IMR-90 (cell line): Measurements from ENCODE around the gene IFT57. TPM values are rescaled to one million over a fixed set of nuclear protein-coding genes. Genes with fewer than 3 reads are reported as not detected.

Experiments used
- ATAC-seq: fragments of 200-7000 bp; cut with Tn5 transposase; 2 replicates; pipeline ENCODE4 v1.9.1; 2020; ENCODE audit warnings: low read depth, mild to moderate bottlenecking, moderate library complexity
- BruUV-seq: library from RNA; stranded (reverse); fragments of 400-500 nt; replicated peaks from 2 replicates; lab custom pipeline; 2021; lab: Mats Ljungman, UMichigan
- CTCF ChIA-PET: fragments of 300-600 bp; formaldehyde crosslinking; extraction: SDS; loops from one replicate; lab custom pipeline; 2021; ENCODE audit warnings: antibody characterized with exemption; lab: Yijun Ruan, JAX
- POLR2A ChIA-PET: fragments of 300-600 bp; sonication (Branson Sonifier 250); formaldehyde crosslinking; loops from one replicate; lab custom pipeline; 2022; ENCODE audit warnings: antibody characterized with exemption; ENCODE audit not compliant: unreplicated experiment; lab: Charles Lee
- DNase-seq: peaks from one replicate; pipeline ENCODE4 v3.0.0; 2013
- H2AFZ ChIP-seq: replicated peaks from 2 replicates; pipeline ENCODE3; 2013; ENCODE audit warnings: low read length, mild to moderate bottlenecking; ENCODE audit not compliant: poor library complexity
- H2AK5ac ChIP-seq: 2 replicates; pipeline ENCODE4 v1.6.1; 2013; ENCODE audit warnings: low read depth, low read length, inconsistent platforms
- H2AK9ac ChIP-seq: replicated peaks from 2 replicates; pipeline ENCODE3; 2013; ENCODE audit warnings: mild to moderate bottlenecking, low read depth, low read length, moderate library complexity; ENCODE audit not compliant: poor library complexity
- H2BK120ac ChIP-seq: 2 replicates; pipeline ENCODE4 v1.6.1; 2013; ENCODE audit warnings: low read depth, low read length, inconsistent platforms
- H2BK15ac ChIP-seq: 3 replicates; pipeline ENCODE4 v1.6.1; 2013; ENCODE audit warnings: low read depth, low read length, inconsistent platforms
- H2BK20ac ChIP-seq: 2 replicates; pipeline ENCODE4 v1.6.1; 2013; ENCODE audit warnings: low read depth, mild to moderate bottlenecking, inconsistent platforms, low read length, moderate library complexity
- H2BK5ac ChIP-seq: 2 replicates; pipeline ENCODE4 v1.6.1; 2013; ENCODE audit warnings: mild to moderate bottlenecking, low read depth, low read length, inconsistent platforms; ENCODE audit not compliant: poor library complexity, severe bottlenecking
- H3K14ac ChIP-seq: replicated peaks from 2 replicates; pipeline ENCODE4 v1.6.1; 2013; ENCODE audit warnings: low read depth, low read length, inconsistent platforms
- H3K18ac ChIP-seq: 2 replicates; pipeline ENCODE4 v1.6.1; 2013; ENCODE audit warnings: low read depth, low read length, control low read depth
- H3K23ac ChIP-seq: 2 replicates; pipeline ENCODE4 v1.6.1; 2013; ENCODE audit warnings: low read depth, low read length, inconsistent platforms
- H3K27ac ChIP-seq: 2 replicates; pipeline ENCODE4 v1.5.1; 2013; ENCODE audit warnings: mild to moderate bottlenecking, control low read depth, low read length; ENCODE audit not compliant: insufficient read depth
- H3K27me3 ChIP-seq: 2 replicates; pipeline ENCODE4 v1.6.1; 2013; ENCODE audit warnings: low read length; ENCODE audit not compliant: control insufficient read depth, insufficient read depth
- H3K36me3 ChIP-seq: 2 replicates; pipeline ENCODE4 v1.6.1; 2013; ENCODE audit warnings: low read length, mixed read lengths; ENCODE audit not compliant: control insufficient read depth, insufficient read depth
- H3K4ac ChIP-seq: 2 replicates; pipeline ENCODE4 v1.6.1; 2013; ENCODE audit warnings: low read depth, low read length, inconsistent platforms
- H3K4me1 ChIP-seq: 2 replicates; pipeline ENCODE4 v1.6.1; 2013; ENCODE audit warnings: low read length, mixed read lengths; ENCODE audit not compliant: control insufficient read depth, insufficient read depth
- H3K4me2 ChIP-seq: 2 replicates; pipeline ENCODE4 v1.6.1; 2013; ENCODE audit warnings: low read depth, mild to moderate bottlenecking, control low read depth, low read length, moderate library complexity
- H3K4me3 ChIP-seq: 2 replicates; pipeline ENCODE4 v1.5.1; 2013; ENCODE audit warnings: low read depth, mild to moderate bottlenecking, control low read depth, low read length, moderate library complexity; ENCODE audit not compliant: insufficient read depth
- H3K56ac ChIP-seq: 2 replicates; pipeline ENCODE4 v1.6.1; 2013; ENCODE audit warnings: low read length, inconsistent platforms; ENCODE audit not compliant: insufficient read depth; ENCODE audit errors: extremely low read depth
- H3K79me1 ChIP-seq, 2 experiments: 2 replicates each; pipeline ENCODE4 v1.6.1; 2013; ENCODE audit warnings: low read length in 2 of 2, inconsistent platforms in 1 of 2, low read depth in 1 of 2
- H3K9ac ChIP-seq: 2 replicates; pipeline ENCODE4 v1.6.1; 2013; ENCODE audit warnings: low read depth, low read length, control low read depth
- H3K9me1 ChIP-seq: 2 replicates; pipeline ENCODE4 v1.6.1; 2013; ENCODE audit warnings: low read length, inconsistent platforms; ENCODE audit not compliant: insufficient read depth
- H3K9me3 ChIP-seq: 2 replicates; pipeline ENCODE4 v1.6.1; 2013; ENCODE audit warnings: low read length; ENCODE audit not compliant: control insufficient read depth, insufficient read depth
- H4K20me1 ChIP-seq: 2 replicates; pipeline ENCODE4 v1.6.1; 2013; ENCODE audit warnings: low read length, inconsistent platforms; ENCODE audit not compliant: insufficient read depth
- H4K5ac ChIP-seq: 2 replicates; pipeline ENCODE4 v1.6.1; 2013; ENCODE audit warnings: mild to moderate bottlenecking, low read depth, low read length, control low read depth
- H4K8ac ChIP-seq, 2 experiments: 2 replicates each; pipeline ENCODE4 v1.6.1; 2013; ENCODE audit warnings: low read depth in 2 of 2, low read length in 2 of 2, control low read depth in 1 of 2, inconsistent platforms in 1 of 2
- H4K91ac ChIP-seq: 2 replicates; pipeline ENCODE4 v1.6.1; 2013; ENCODE audit warnings: low read depth, low read length, inconsistent platforms; ENCODE audit not compliant: insufficient read depth
- BHLHE40 ChIP-seq: fragments of 150-350 bp; IDR thresholded peaks from 2 replicates; pipeline ENCODE4 v1.6.1; 2016; ENCODE audit warnings: mild to moderate bottlenecking, low read depth, low read length
- CEBPB ChIP-seq: IDR thresholded peaks from 2 replicates; pipeline ENCODE4 v1.6.1; 2012; ENCODE audit warnings: low read depth, low read length, improper control_type of control experiment
- CHD1 ChIP-seq: IDR thresholded peaks from 2 replicates; pipeline ENCODE4 v1.6.1; 2012; ENCODE audit warnings: low read depth, low read length, improper control_type of control experiment
- CTCF ChIP-seq: conservative IDR thresholded peaks from 2 replicates; pipeline ENCODE4 v1.5.1; 2012; ENCODE audit warnings: mild to moderate bottlenecking, low read depth, low read length, improper control_type of control experiment
- ELK1 ChIP-seq: fragments of 150-350 bp; IDR thresholded peaks from 2 replicates; pipeline ENCODE4 v1.6.1; 2016; ENCODE audit warnings: low read depth, mild to moderate bottlenecking, low read length, moderate library complexity, borderline replicate concordance
- FOS ChIP-seq: fragments of 150-350 bp; IDR thresholded peaks from 2 replicates; pipeline ENCODE4 v1.6.1; 2016; ENCODE audit warnings: low read depth, low read length
- MAFK ChIP-seq: IDR thresholded peaks from 2 replicates; pipeline ENCODE4 v1.6.1; 2012; ENCODE audit warnings: low read depth, low read length, improper control_type of control experiment
- MAZ ChIP-seq: IDR thresholded peaks from 2 replicates; pipeline ENCODE4 v1.6.1; 2012; ENCODE audit warnings: low read depth, mild to moderate bottlenecking, low read length, improper control_type of control experiment, moderate library complexity, borderline replicate concordance
- MXI1 ChIP-seq: IDR thresholded peaks from 2 replicates; pipeline ENCODE4 v1.6.1; 2012; ENCODE audit warnings: low read depth, mild to moderate bottlenecking, low read length, moderate library complexity, borderline replicate concordance
- NFE2L2 ChIP-seq: fragments of 150-350 bp; IDR thresholded peaks from 2 replicates; pipeline ENCODE4 v1.6.1; 2016; ENCODE audit warnings: low read depth, mild to moderate bottlenecking, low read length
- POLR2A ChIP-seq: IDR thresholded peaks from 2 replicates; pipeline ENCODE4 v1.6.1; 2012; ENCODE audit warnings: mild to moderate bottlenecking, low read depth, low read length
- RAD21 ChIP-seq: IDR thresholded peaks from 2 replicates; pipeline ENCODE4 v1.6.1; 2012; ENCODE audit warnings: low read length, improper control_type of control experiment
- RCOR1 ChIP-seq: IDR thresholded peaks from 2 replicates; pipeline ENCODE4 v1.6.1; 2012; ENCODE audit warnings: mild to moderate bottlenecking, low read length, improper control_type of control experiment; ENCODE audit not compliant: insufficient replicate concordance
- RFX5 ChIP-seq: IDR thresholded peaks from 2 replicates; pipeline ENCODE4 v1.8.0; 2012; ENCODE audit warnings: low read depth, mild to moderate bottlenecking, low read length, moderate library complexity
- SMC3 ChIP-seq: fragments of 150-350 bp; IDR thresholded peaks from 2 replicates; pipeline ENCODE4 v1.6.1; 2016; ENCODE audit warnings: low read depth, mild to moderate bottlenecking, antibody characterized with exemption, low read length, moderate library complexity
- USF2 ChIP-seq: fragments of 150-350 bp; IDR thresholded peaks from 2 replicates; pipeline ENCODE4 v1.6.1; 2017; ENCODE audit warnings: mild to moderate bottlenecking, antibody characterized with exemption, low read length, low read depth
- WGBS, 2 experiments: methylation state at CpG; one replicate each; pipeline versions ENCODE4 v1.1.5 to v1.1.7; 2013; ENCODE audit warnings: missing lambda C conversion rate in 2 of 2; ENCODE audit not compliant: insufficient read length in 1 of 2; ENCODE audit errors: extremely low coverage in 2 of 2; 5-methylcytosine and 5-hydroxymethylcytosine counted together
- dilution Hi-C: fragments of 300-500 bp; cut with HindIII; formaldehyde crosslinking; loops from one replicate; pipeline ENCODE4 v1.14.3; 2018; ENCODE audit warnings: low sequenced_read_pairs; ENCODE audit not compliant: unreplicated experiment
- in situ Hi-C: fragments of 300-500 bp; cut with MboI; formaldehyde crosslinking; loops from 3 replicates; pipeline ENCODE4 v1.14.3; 2019; ENCODE audit warnings: low sequenced_read_pairs, inconsistent platforms, mixed read lengths
- intact Hi-C: fragments of 100-400 bp; cut with micrococcal nuclease; formaldehyde crosslinking; loops from 2 replicates; pipeline ENCODE4 v1.10.0; 2022
- polyA plus RNA-seq, 3 experiments: library from polyadenylated mRNA; depleted of rRNA; stranded (reverse); fragments of >200 nt; gene quantifications; 2 replicates each; pipeline ENCODE4 v1.2.3, GENCODE V29; 2012; ENCODE audit warnings: low replicate concordance in 1 of 3
- total RNA-seq: library from RNA; depleted of rRNA; stranded (reverse); fragments of >200 nt; gene quantifications from 2 replicates; pipeline ENCODE4 v1.2.3, GENCODE V29; 2012

Gene IFT57
- total and polyA plus RNA-seq, 2 of the 4 experiments (the other 2 are of a cell fraction), result 30.0 to 35.3 TPM

- in situ Hi-C loops, result no loop called here
- CTCF ChIA-PET, result no interaction called here
- Histone ChIP-seq H3K9me3 (no peaks in the 10 kb centered on the region), H2AFZ (no peak overlapping the region), H3K23ac (no peak overlapping the region), H2BK5ac (no peak overlapping the region), H2AK9ac (no peak overlapping the region), H3K27ac (no peak overlapping the region), H3K27me3 (no peaks in the 10 kb centered on the region; the same call in 1 of the 2 replicates), H3K4me2 (no peak overlapping the region), H3K79me1 (no peaks in the 10 kb centered on the region), H3K9ac (no peak overlapping the region), H4K8ac (no peak overlapping the region), H3K4me3 (no peak overlapping the region), H4K5ac (no peak overlapping the region), H4K91ac (no peak overlapping the region), H2AK5ac (no peak overlapping the region), H3K14ac (no peak overlapping the region), H3K4ac (no peak overlapping the region), H3K18ac (no peak overlapping the region), H3K56ac (no peak overlapping the region), H4K20me1 (no peaks in the 10 kb centered on the region), H3K36me3 (no peaks in the 10 kb centered on the region), H3K4me1 (peaks cover 4% of the 10 kb centered on the region), H2BK120ac (no peak overlapping the region), H2BK15ac (no peak overlapping the region), H2BK20ac (no peak overlapping the region), H3K9me1 (no peaks in the 10 kb centered on the region)
- intact Hi-C loops, result loop anchor here (10.0 kb wide), 1 partner anchor 317 kb away; no protein-coding TSS in a partner anchor
- no peak for TF ChIP-seq NFE2L2
- TF ChIP-seq MAFK, result no peak
- TF ChIP-seq USF2, result no peak
- TF ChIP-seq ELK1, result no peak
- TF ChIP-seq RFX5, result no peak
- no peak for TF ChIP-seq CHD1
- TF ChIP-seq MAZ, result no peak
- no peak for TF ChIP-seq SMC3
- no peak for TF ChIP-seq RCOR1
- TF ChIP-seq FOS, result no peak
- TF ChIP-seq MXI1, result no peak
- TF ChIP-seq POLR2A, result no peak
- no peak for TF ChIP-seq RAD21
- TF ChIP-seq BHLHE40, result no peak
- TF ChIP-seq CTCF, result no peak
- TF ChIP-seq CEBPB, result no peak
- DNase-seq (no peak), ATAC-seq (no peak)
- POLR2A ChIA-PET, result no interaction called here
- BruUV-seq, result no TSS peak
- WGBS, 2 experiments, result no CpG with 5 or more reads among the region's 1 CpG
- dilution Hi-C loops, result no loop called here
These were observed 6.1 kb upstream of the IFT57 start for GRCh38 chr3:108228286-108228685.
